Activated naive CD4-positive, alpha-beta T cell treated with anti-CD3 and anti-CD28 coated beads, Interleukin-2, amount 50 U/mL, for 72 hours (primary cell): ENCODE data around the gene PLEKHA5. TPM values are rescaled to one million over a fixed set of nuclear protein-coding genes. Genes with fewer than 3 reads are reported as not detected.
A peak's percentile ranks its signal among the peaks of the same experiment; 100 is the strongest.

Experiments
- ATAC-seq, 2 donors: fragments of 150-1000 bp; cut with Tn5 transposase; 2 replicates each; pipeline ENCODE4 v1.10.0; 2021; ENCODE audit warnings: mild to moderate bottlenecking in 2 of 2, moderate library complexity in 2 of 2
- DNase-seq, 2 donors: peaks; one replicate each; pipeline ENCODE4 v3.0.0; 2021 to 2022; ENCODE audit warnings: low spot score in 2 of 2
- H3K27ac Mint-ChIP-seq, 2 donors: one replicate each; pipeline ENCODE4 v1.8.0; 2022; ENCODE audit warnings: mild to moderate bottlenecking in 2 of 2, mixed read lengths in 2 of 2
- H3K36me3 Mint-ChIP-seq, 2 donors: one replicate each; pipeline ENCODE4 v1.8.0; 2022; ENCODE audit warnings: mixed read lengths in 2 of 2
- H3K9me3 Mint-ChIP-seq, 2 donors: one replicate each; pipeline ENCODE4 v1.8.0; 2022; ENCODE audit warnings: mixed read lengths in 2 of 2
- total RNA-seq, 2 donors: library from RNA; stranded (reverse); gene quantifications; one replicate each; pipeline ENCODE4 v1.2.3, GENCODE V29; 2022

Gene PLEKHA5
- total RNA-seq, 2 donors from 2014 or later, result 0.66 to 2.9 TPM

DNA sequence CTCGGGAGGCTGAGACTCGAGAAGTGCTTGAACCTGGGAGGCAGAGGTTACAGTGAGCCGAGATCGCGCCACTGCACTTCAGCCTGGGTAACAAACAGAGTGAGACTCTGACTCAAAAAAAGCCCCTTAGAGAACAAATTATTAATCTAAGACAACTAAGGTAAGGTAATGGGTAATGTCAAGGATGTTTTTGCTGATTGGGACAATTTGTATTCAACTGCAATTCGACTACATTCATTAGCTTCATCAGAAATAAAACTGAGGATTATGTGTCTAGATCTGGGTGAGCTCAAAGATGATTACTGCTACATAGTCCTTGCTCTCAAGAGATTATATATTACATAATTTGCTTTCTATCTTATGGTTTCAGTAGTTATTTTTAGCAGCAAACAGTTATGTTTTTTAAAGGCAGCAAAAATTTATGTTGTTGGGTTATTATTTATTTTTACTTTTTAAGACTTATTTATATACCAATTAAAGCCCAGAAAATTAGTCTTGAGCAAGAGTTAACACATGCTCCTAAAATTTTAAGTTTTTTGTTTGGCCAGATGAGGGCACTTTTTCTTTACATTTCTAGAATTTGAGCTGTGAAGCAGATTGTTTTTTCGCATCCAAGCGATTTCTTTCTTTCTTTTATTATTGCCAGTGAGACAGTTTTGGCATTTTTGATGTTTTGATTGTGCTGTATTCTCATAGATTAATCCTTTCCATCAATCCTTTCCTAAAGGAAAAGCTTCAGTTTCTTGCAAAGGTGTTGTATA lies 52.3 kb downstream of the PLEKHA5 start:
- ATAC-seq (no peak), DNase-seq (no peak)
- Mint-ChIP-seq H3K27ac (no peak overlapping the region), H3K36me3 (no peaks in the 10 kb centered on the region), H3K9me3 (no peaks in the 10 kb centered on the region)

DNA sequence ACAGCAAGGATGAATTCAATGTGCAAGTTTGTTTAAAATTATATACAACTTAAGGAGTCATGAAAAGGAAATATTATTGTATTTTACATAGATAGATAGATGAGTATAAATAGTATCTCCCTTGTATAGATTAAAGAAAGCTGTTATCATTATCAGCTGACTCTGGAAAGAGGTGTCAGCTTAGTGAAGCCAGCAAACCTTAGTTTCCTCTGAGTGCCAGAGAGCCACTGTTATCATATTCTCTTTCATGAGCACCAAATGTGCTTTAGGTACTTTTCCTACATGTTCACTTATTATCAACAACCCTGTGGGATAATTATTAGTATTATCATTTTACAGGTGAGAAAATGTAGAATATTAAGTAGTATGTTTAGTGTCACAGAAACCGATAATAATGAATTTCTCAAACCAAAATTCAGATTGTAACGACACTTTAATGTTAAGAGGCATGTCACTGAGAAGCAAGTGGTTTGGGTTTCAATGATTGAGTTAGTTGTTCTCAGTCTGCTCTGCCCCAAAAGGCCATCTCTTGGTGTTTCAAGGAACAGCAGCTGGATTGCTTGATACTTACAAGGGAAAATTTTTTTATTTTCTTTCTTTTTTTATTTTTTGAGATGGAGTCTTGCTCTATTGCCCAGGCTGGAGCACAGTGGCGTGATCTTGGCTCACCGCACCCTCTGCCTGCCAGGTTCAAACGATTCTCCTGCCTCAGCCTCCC lies 53.7 kb downstream of the PLEKHA5 start:
- Mint-ChIP-seq H3K27ac (no peak overlapping the region), H3K9me3 (no peaks in the 10 kb centered on the region), H3K36me3 (no peaks in the 10 kb centered on the region)
- ATAC-seq (no peak), DNase-seq (no peak)

DNA sequence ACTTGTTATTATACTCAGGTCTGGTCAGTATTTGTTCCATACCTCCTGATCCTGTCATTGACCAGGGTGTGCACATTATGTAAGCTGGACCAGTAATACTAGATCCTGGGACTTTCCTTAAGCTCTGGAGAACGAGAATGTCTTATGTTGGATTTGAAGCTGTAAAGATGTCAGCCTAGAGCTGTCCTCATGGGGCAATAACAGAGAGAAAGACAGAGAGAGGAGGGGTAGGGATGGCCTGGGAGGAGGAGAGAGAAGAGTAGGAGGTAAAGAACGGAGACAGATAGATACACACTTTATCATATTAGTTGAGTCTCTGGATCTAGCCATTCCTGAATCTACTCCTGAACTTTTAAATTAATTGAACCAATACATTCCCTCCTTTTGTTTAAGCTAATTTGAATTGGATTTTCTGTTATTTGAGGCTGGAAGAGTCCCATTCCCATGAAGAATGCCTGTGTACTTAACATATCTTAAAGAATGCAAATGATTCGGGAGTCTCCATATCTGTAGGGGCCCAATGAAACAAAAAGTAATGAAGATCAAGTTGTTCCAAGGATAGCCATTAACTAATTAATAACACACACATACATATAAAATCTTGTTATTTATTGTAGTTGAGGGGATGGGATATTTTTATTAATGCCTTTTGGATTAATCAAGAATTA lies 55.9 kb downstream of the PLEKHA5 start:
- H3K27ac Mint-ChIP-seq, result no peak overlapping the region
- no peak for DNase-seq
- no peaks in the 10 kb centered on the region for H3K9me3 Mint-ChIP-seq
- no peaks in the 10 kb centered on the region for H3K36me3 Mint-ChIP-seq
- ATAC-seq, result no peak

DNA sequence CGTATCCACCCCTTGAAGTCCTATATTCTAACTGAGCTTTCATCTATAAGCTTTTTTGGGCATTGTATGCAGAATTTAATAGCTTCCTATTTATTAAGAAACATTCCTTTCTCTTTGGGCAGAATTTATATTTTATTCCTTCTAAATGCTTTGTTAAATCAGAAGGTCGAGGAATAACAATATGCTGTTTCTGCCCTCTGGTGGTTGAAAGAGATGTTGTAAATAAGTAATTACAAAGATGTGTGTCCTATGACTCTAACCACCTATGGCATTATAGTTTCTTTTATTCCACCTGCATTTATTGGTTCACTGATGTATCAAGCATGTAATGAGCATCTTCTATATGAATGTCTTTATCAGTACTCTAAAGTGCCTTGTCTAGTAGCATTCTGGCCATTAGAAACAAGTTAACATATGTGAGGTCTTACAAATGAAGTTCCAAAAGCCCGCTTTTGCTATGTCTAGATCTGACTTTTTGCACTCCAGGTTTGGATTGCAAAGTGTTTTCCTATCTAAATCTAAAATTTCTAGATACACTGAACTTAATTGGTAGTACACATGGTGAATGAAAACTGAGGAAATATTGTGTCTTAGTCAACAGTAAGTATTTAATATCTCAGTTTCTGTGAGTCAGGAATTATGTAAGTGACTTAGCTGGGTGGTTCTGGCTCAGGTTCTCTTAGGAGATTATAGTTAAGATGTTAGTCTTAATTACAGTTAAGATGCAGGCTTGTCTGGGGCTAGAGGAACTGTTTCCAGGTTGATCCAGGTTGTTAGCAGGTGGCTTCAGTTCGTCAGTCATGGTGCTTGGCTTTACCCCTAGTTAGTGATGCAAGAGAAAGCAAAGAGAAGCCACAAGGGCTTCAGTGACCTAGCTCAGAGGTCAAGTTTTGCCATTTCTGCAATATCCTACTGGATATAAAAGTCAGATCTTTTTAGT lies 57.5 kb downstream of the PLEKHA5 start:
- DNase-seq (no peak), ATAC-seq (peak in 1 of 2 donors; percentile 34)
- Mint-ChIP-seq H3K27ac (no peak overlapping the region), H3K36me3 (no peaks in the 10 kb centered on the region), H3K9me3 (no peaks in the 10 kb centered on the region)

DNA sequence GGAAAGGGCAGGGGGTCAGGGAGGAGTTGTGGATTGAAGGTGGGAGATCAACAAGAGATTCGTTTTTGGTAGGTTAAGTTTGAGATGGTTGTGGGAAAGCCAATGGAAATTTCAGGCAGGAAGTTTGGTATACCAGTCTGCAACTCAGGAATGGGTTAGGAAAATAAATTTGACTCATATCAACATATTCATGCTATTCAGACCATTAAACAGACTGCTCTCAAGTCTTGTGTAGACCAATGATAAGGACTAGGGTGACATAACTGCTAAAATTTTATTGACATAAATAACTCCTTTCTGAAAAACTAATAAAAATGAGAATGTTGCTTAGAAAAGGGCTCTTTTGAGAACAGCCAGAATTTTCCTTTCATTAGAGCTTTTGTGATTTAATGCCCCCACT lies 60.0 kb downstream of the PLEKHA5 start:
- DNase-seq (no peak), ATAC-seq (no peak)
- Mint-ChIP-seq H3K9me3 (no peaks in the 10 kb centered on the region), H3K27ac (no peak overlapping the region), H3K36me3 (no peaks in the 10 kb centered on the region)

DNA sequence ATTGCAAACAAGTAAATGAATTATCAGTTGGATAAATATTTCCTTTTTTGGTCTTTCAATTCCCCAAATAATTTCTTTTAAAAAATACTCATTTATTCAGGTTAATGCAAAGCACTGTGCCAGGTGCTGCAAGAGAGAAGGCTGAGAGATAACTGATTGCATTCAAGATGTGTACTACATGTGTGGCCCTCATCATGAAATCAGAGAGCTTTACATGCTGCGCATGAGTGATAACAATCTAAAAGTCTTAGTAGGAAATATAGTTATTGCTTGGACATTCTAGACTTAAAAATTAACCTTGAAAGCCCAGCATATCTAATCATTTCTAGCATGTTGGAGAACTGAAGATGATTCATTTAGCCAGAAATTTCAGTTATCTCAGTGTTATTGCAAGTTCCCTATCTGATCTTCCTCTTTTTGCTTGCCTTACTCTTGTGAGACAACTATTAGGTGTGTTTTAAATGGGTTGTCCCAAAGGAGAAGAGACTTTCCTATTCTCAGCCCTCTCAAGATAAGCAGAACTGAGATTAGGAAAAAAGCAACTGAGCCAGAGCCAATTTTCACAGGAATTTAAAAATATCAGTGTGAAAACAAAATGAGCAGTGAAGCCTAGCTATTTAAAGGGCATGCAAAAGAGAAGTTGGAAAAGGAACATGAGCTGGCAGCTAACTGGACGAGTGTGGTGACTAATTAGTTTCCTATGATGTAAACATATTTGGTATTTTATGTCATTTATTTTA lies 60.9 kb downstream of the PLEKHA5 start:
- no peak overlapping the region for H3K27ac Mint-ChIP-seq
- no peak for ATAC-seq
- no peaks in the 10 kb centered on the region for H3K36me3 Mint-ChIP-seq
- no peaks in the 10 kb centered on the region for H3K9me3 Mint-ChIP-seq
- no peak for DNase-seq

DNA sequence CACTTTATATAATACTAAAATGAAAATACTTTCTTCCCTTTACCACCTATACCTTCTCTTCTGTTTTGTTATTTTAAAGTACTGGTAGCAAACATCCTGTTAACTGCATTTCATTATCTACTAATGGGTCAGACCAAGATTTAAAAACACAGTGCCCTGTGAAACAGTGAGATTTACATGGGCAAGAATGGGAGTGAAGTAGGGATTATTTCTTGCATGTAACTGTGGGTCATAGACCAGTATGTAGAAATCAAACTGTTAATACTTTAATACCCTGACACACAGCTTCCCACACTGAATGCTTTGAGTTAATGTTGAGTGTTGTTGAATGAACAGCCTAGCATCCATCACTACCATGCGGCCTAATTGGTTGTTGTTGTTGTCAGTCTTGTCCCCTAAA lies 61.6 kb downstream of the PLEKHA5 start:
- DNase-seq (no peak), ATAC-seq (no peak)
- no peaks in the 10 kb centered on the region for H3K36me3 Mint-ChIP-seq
- H3K9me3 Mint-ChIP-seq, result no peaks in the 10 kb centered on the region
- no peak overlapping the region for H3K27ac Mint-ChIP-seq

DNA sequence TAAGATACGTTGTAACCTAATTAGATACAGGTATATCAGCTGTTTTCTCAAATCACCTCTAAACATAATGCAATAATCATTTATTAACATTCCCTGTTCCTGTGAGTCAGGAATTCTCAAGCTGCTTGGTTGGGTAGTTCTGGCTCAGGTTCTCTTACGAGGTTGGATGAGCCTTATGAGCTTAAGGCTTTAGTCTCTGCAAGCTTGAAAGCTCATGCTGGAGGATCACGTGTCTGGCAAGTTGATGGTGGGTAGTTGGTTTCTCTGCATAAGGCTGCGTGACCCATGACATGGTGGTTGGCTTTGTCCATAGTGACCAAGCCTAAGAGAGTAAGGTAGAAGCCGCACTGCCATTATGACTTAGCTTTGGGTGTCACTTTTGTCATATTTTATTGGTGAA lies 62.0 kb downstream of the PLEKHA5 start:
- no peak for DNase-seq
- ATAC-seq, result no peak
- Mint-ChIP-seq H3K27ac (no peak overlapping the region), H3K9me3 (no peaks in the 10 kb centered on the region), H3K36me3 (no peaks in the 10 kb centered on the region)

DNA sequence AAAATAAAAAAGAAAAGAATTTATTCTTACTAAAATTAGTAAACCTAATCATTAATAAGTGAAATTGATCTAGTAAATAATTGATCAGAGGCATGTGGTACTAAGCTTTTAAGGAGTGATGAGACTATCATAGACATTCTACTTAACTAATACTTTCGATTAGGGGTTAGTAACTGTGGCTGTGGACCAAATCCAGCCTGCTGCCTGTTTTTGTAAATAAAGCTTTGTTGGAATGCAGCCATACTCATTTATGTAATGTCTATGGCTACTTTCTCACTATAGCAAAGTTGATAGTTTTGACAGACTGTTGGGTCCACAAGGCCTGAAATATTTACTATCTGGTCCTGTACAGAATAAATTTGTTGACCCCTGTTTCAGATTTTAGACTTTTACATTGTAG lies 63.2 kb downstream of the PLEKHA5 start:
- Mint-ChIP-seq H3K9me3 (no peaks in the 10 kb centered on the region), H3K27ac (no peak overlapping the region), H3K36me3 (no peaks in the 10 kb centered on the region)
- no peak for ATAC-seq
- DNase-seq, result no peak

DNA sequence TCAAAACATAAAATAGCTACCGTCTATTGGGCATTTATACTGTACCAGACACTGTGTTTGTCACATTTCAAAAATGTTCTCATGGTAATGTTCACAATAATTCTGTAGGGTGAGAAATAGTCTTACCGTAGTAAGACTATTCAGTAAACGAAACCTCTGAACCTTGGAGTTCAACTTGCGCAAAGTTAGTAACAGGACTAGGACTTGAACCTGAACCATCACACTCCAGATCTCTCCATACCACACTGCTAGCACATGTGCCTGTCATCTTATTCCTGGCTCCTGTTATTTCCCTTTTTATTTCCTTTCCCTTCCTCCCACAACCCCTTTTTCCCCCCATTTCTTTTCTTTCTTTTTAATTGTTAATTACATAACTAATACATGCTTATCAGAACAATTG lies 65.4 kb downstream of the PLEKHA5 start:
- Mint-ChIP-seq H3K36me3 (no peaks in the 10 kb centered on the region), H3K27ac (no peak overlapping the region), H3K9me3 (no peaks in the 10 kb centered on the region)
- ATAC-seq, result no peak
- no peak for DNase-seq

DNA sequence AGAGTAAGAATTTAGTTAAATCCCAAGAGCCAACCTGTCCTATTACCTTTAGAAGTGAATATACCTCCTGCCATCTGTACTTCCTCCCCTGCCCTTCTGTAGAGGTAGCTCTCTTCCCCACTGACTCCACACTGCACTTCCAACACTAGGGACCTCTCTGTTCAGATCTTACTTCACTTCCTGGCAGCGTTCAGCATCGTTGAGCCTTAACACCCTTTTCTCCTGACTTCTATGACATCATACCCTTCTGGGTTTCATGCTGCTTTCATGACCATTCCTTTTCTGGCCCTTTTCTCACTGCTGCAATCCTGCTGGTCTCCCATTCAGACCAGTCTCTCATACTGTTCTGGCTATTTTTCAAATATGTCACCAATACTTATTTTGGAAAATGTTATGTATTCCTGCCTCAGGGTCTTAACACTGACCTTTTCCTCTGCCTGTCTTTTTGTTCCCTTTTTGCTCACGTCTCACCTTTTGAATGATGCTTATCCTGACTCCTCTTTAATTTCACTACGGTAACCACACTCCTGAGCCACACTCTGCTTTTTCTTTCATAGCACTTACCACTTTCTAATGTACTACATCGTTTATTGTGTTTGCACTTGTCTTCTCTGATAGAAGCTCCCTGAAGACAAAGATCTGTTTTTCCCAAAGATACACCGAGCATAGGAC lies 67.6 kb downstream of the PLEKHA5 start:
- no peak for DNase-seq

DNA sequence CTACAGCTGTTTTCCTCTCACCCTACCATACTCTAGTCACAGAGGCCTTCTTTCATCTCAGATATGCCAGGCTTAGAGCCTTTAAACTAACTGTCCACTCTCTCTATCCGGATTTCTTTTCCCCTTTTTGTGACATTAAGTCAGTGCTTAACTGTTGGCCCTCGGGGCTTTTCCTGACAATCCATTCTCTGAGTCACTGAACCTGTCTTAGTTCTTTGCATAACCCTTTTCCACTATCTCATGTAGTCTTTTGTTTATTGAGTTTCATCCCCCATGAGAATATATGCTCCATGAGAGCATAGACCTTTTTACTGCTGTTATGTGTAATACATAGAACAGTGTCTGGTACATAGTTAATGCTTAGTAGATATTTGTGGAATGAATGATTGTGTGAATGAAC lies 68.7 kb downstream of the PLEKHA5 start:
- Mint-ChIP-seq H3K36me3 (no peaks in the 10 kb centered on the region), H3K9me3 (no peaks in the 10 kb centered on the region), H3K27ac (no peak overlapping the region)
- ATAC-seq (no peak), DNase-seq (no peak)

More for the DNA sequence above, 67.6 kb downstream of the PLEKHA5 start:
- no peaks in the 10 kb centered on the region for H3K9me3 Mint-ChIP-seq
- no peak overlapping the region for H3K27ac Mint-ChIP-seq
- no peaks in the 10 kb centered on the region for H3K36me3 Mint-ChIP-seq
- no peak for ATAC-seq

DNA sequence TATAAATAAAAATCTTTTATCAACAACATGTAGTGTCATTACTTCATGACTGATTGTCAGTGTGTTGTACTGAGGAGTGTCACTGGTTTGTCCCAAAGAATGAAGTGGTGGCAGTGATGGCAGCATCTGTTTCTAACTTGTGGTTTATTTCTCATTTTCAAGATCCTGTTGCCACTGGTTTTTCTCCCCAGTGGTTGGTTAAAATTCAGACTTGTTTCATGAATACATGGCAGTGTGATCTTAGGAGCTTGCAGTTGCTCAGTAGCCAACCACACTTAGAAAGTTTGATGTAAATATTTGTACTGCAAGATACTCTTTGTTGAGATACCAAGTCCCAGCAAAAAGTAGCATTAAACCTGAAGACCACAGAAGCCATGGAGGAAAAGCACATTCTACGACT lies 69.8 kb downstream of the PLEKHA5 start:
- H3K9me3 Mint-ChIP-seq, result no peaks in the 10 kb centered on the region
- H3K27ac Mint-ChIP-seq, result no peak overlapping the region
- no peaks in the 10 kb centered on the region for H3K36me3 Mint-ChIP-seq
- no peak for DNase-seq
- ATAC-seq, result no peak

DNA sequence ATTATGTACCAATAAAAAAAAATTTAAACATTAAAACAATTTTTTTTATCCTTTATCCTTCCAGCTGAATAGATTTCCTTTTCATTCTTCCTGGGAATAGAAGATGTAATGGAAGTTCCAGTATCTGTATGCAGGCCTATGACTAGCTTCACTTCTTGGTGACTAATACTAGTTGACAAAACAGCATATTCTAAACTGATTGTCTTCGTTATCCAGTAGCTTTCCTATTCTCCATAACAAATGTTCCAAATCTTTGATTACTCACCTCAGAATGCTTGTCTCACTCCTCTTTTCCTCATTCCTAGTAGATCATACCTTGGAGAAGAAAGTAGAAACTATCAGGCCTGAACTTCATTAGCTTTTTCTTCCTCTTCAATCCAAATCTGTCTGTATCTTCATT lies 70.7 kb downstream of the PLEKHA5 start:
- ATAC-seq, result no peak
- no peaks in the 10 kb centered on the region for H3K36me3 Mint-ChIP-seq
- H3K9me3 Mint-ChIP-seq, result no peaks in the 10 kb centered on the region
- H3K27ac Mint-ChIP-seq, result no peak overlapping the region
- DNase-seq, result no peak

DNA sequence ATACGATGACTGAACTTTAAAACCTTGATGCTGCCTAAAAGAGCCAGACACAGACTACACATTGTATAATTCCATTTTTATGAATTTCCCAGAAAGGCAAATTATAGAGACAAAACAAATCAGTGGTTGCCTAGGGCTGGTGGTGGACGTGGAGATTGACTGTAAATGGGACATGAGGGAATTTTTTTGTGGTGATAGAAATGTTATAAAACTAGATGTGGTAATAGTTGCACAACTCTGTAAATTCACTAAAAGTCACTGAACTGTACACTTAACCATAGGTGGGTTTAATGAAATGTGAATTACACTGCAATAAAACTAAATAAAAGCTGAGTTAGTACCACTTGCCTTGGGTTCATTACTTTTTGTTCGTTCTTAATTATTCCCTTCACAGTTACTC lies 72.1 kb downstream of the PLEKHA5 start:
- Mint-ChIP-seq H3K27ac (no peak overlapping the region), H3K9me3 (no peaks in the 10 kb centered on the region), H3K36me3 (no peaks in the 10 kb centered on the region)
- DNase-seq (no peak), ATAC-seq (no peak)

DNA sequence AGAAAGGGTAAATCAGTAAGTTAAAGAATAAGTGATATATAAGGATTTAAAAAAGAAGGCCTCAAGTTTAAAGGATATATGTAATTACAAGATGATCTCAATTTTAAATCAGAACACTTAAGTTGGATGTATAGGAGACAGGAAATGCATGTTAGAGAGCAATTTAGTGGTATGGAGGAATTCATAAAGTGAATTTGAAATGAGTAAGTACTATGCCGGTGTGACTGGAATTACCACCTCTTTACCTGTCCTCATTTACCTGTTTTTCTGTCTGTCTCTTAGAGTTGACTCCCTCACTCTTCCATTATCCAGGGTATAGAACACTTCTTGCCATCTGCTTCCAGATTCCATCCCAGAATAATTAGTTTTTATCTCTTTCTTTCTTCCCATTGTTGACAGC lies 73.5 kb downstream of the PLEKHA5 start:
- no peaks in the 10 kb centered on the region for H3K9me3 Mint-ChIP-seq
- no peaks in the 10 kb centered on the region for H3K36me3 Mint-ChIP-seq
- DNase-seq (no peak), ATAC-seq (peak in 1 of 2 donors; percentile 38)
- H3K27ac Mint-ChIP-seq, result no peak overlapping the region
